ENCODE results near the gene MPZL2.

The MPZL2 gene

DNA sequence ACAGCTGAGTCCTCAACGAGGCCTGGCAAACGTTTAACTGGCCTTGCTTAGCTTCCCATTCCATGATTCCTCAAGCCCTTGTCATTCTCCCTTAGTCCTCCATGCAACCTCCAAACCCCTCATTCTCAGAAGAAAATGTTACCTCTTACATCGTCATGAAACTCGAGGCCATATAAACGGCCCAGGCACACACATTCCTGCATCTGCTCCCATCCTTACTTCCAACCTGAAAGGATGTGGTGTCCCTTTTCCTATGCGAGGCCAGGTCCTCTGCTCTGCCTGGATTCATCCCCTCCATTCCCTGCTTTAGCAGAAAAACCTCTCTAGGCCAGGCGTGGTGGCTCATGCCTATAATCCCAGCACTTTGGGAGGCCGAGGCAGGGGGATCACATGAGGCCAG is 20.9 kb downstream of the MPZL2 start:
- DNase-seq (ENCODE audit: low read depth, low spot score): no peak

DNA sequence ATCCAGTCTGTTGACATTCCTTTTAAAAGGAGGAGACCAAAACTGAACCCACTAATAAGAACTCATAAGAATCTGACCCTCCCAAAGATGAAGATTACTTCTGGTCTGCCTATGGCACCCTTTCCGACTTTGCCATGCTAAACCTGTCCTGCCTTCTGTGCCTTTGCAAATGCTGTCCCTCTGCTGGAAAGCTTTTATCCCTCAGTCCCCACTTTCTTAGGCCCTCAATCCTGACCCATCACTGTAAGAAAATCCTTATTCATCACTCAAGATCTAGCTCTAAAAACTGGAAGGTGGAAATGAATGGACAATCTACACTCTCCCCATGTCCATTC is 22.4 kb downstream of the MPZL2 start:
- no peak for DNase-seq (ENCODE audit: low read depth, low spot score)

GRCh38 chr11:118240999-118241763 is 22.9 kb downstream of the MPZL2 start:
- DNase-seq (ENCODE audit: low read depth, low spot score): no peak

GRCh38 chr11:118239509-118240205 is 24.4 kb downstream of the MPZL2 start:
- no peak for DNase-seq (ENCODE audit: low read depth, low spot score)

GRCh38 chr11:118238929-118239328 is 25.2 kb downstream of the MPZL2 start:
- no peak for DNase-seq (ENCODE audit: low read depth, low spot score)

DNA sequence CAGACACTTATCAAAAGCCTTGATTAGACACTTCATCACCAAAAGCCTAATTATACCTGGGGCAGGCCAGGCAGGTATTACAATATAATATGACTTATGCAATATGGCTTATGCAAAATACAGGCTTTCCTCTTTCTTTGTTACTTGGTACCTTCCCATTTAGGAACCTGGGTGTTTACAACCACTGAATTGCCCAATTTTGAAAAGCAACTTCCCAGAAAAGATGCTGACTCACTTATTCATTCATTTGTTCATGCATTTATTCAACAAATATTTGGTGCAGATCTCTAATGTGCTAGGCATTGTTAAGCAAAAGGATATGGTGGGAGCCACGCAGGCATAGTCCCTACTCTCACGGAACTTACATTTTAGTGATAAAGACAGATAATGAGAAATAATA is 25.7 kb downstream of the MPZL2 start:
- DNase-seq (ENCODE audit: low read depth, low spot score): no peak

DNA sequence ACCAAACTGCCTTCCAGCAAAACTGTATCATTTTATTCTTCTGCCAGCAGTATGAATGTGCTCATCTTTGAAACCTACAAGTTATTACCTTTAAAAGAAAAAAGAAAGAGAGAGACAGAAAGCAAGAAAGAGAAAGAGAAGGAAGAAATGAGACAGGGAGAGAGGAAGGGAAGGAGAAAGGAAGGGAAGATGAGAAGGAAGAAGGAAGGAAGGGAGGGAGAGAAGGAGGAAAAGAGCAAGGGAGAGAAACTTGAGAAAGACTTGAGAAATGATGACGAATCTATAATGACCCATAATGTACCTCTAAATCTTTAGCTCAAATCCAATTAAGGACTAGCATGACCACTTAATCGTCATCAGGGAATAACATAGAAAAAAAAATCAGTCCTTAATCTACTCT is 27.9 kb downstream of the MPZL2 start:
- DNase-seq (ENCODE audit: low read depth, low spot score): no peak

DNA sequence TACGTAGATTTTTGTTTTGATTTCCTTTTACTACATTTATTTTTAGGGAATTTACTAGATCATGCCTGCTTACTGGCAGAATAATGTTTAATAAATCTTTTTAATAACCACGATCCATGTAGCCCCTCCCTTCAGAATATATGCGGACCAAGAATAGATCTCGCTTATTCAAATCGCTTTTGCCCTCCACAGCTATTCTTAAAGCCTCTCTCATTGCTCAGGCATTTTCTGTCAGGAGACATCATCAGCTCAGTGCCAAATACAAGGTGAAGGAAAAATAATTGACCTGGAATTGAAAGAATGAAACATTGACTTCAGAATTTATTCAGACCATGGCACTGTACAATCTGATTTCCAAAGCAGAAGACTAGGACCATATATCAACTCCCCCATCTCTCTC is 29.3 kb downstream of the MPZL2 start:
- DNase-seq (ENCODE audit: low read depth, low spot score): no peak

DNA sequence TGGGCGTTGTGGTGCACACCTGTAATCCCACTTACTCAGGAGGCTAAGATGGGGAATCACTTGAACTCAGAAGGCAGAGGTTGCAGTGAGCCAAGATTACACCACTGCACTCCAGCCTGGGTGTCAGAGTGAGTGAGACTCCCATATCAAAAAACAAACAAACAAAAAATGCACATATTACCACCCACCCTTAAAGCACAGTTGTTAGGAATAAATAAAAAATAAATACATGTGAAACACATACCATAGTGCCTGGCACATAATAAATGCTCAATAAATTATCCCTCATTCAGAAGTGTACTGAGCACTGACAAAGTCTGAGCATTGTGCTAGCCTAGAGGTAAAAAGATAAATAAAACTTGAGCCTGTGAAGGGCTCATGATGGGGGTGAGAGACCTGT is 30.2 kb downstream of the MPZL2 start:
- DNase-seq (ENCODE audit: low read depth, low spot score): no peak

DNA sequence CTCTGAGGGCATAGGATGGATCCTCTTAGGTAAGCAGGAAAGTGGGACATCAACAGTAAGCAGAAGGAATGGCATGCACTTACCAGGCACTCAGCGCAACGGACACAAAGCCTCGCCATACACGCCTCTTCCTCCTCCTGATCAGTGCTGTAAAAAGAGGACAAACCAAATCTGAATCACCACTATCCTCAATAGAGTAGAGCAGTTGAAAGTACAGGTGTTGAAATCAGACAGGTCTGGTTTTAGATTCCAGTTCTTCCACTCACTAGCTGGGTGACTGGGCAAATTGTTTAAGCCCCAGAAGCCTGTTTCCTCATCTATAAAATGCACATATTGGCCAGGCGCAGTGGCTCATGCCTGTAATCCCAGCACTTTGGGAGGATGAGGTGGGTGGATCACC is 30.7 kb downstream of the MPZL2 start:
- no peak for DNase-seq (ENCODE audit: low read depth, low spot score)

- DNase-seq (ENCODE audit: low read depth, low spot score): no peak
Observed at GRCh38 chr11:118232659-118233058, 31.4 kb downstream of the MPZL2 start.

- DNase-seq (ENCODE audit: low read depth, low spot score): no peak
Observed at GRCh38 chr11:118231461-118231860, 32.6 kb downstream of the MPZL2 start.

- no peak for DNase-seq (ENCODE audit: low read depth, low spot score)
Observed at GRCh38 chr11:118230088-118230487, 34.0 kb downstream of the MPZL2 start.

GRCh38 chr11:118229274-118229847 is 34.7 kb downstream of the MPZL2 start:
- no peak for DNase-seq (ENCODE audit: low read depth, low spot score)

DNA sequence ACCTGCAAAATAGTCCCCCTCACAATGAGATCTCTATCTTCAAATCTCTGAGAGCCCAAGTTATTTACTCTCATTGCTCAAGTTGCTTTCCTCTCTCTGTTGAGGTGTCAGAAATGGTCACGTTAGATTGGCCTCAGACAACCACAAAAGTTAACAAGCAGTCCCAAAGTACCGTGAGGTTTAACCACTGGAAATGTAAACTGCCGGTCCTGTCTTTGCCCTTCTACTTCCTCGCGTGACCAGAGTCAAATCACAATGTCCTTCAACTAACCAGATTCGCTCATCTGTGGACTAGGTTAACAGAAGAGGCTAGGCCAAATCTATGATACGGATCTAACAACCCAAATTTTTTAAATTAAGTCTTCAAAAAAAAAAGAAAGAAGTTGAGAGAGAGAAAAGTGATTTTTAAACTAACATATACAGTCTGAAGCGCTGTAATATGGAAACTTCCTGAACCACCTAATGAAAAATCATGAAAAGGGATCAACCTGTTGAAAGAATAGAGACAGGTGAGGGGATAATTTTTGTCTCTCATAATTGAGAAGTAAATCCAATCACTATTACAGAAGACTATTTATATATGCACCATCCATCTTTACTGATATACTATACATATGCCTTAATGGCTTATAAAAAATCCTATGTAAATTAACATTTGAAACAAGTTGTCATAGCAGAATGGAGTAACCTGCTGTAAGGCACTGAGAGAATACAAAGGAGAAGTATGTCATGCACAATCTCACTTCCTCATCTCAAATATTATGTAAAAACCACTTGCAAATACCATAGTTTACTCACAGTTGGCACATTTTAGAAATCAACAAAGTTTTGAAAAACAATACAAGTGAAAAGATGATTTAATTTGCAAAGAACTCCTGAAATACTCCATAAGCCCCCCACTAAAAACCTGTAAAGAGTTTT is 36.0 kb downstream of the MPZL2 start:
- DNase-seq (ENCODE audit: low read depth, low spot score): no peak

DNA sequence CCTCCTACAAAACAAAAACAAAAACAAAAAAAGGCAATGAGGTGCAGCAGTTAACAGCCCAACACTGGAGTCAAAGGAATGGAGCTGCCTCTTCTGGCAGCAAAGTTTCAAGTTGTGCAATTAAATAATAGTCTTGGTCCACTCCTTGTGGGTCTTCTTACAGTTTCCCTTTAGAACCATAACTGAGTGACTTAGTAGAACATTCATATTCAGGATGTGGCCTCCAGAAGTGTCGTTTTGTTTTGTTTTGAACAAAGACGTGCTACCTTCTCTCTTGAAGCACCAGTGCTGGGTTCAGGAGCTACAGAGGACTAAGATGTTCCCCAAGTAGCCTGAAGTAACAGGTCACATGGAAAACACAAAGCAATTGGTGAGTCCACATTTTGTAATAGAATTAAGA is 37.3 kb downstream of the MPZL2 start:
- DNase-seq (ENCODE audit: low read depth, low spot score): no peak

- no peak for DNase-seq (ENCODE audit: low read depth, low spot score)
Observed at GRCh38 chr11:118226296-118226695, 37.8 kb downstream of the MPZL2 start.

DNA sequence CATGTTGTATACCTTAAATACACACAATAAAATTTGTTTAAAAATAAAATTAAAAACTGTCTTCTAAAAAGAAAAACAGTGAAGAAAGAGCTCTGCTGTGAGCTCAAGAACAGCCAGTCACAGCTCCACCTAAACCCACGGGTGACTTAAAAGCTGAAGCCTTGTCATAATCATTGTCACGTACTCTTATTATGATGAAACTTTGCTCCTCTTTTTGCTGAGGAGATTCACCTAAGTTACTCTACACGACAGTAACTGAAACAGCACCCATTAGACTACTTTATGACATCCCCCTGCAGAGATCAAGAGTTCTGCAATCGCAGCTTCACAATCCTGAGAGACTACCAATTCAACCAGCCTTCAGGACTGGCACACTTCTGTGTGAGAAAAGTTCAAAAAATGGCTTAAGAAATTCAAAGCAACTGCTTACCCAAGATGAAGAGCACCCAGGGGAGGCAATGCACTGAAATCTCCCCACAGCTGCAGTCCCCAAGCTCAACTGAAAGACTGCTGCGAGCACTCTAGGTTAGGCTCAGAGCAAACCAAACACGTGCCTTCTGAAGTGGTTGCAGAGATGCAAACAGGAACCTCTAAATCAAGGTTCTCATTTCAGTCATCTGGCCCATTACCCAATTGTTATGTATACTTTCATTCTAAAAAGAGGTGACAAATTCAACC is 39.4 kb downstream of the MPZL2 start, which contains the start of gene JAML:
JAML (minus strand) TSS at position 501 of the 678 bp plus-strand sequence. CDS start 10,145 bp downstream, outside the sequence.
- DNase-seq (ENCODE audit: low read depth, low spot score): no peak

- DNase-seq (ENCODE audit: low read depth, low spot score): no peak
Observed at GRCh38 chr11:118223992-118224391, 40.1 kb downstream of the MPZL2 start.

- DNase-seq (ENCODE audit: low read depth, low spot score): no peak
Observed at GRCh38 chr11:118223570-118223969, 40.5 kb downstream of the MPZL2 start.

DNA sequence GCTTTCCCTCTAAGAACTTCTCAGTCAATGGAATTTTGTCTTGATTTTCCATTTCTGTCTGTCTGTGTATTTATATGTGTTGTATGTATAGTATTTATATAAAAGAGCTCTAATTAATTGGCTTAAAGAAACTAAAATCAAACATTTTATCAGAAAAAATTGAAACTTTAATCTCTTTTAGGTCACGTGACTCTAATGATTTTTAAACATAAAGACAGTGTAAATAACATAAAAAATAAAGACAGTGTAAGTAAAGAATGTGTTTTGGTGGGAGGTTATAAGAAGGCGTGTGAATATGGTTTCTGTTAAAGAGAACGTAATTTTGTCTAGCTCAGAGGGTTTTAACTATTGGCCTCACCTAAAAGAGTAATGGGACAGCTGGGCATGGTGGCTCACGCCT is 41.7 kb downstream of the MPZL2 start:
- no peak for DNase-seq (ENCODE audit: low read depth, low spot score)
